ENCODE data around the gene SPNS3. TPM values are rescaled to one million over a fixed set of nuclear protein-coding genes. Genes with fewer than 3 reads are reported as not detected.

Gene SPNS3
- total and polyA plus RNA-seq, 2 experiments from 2014 or later, result not detected

- H3K9me3 ChIP-seq (ENCODE audit: low read depth), result no peaks in the 10 kb centered on the region
- no peak overlapping the region for H3K27ac ChIP-seq
- H3K27me3 ChIP-seq, result no peaks in the 10 kb centered on the region
- TF ChIP-seq CTCF (IDR thresholded peaks at IDR 0.05; ENCODE audit: low read depth, low read length), result no peak
- DNase-seq (ENCODE audit: low read depth in 1 of 2, low spot score in 1 of 2), result no peak
- no peak overlapping the region for H3K4me3 ChIP-seq
- H3K36me3 ChIP-seq, result no peaks in the 10 kb centered on the region
- H3K4me1 ChIP-seq (ENCODE audit: low read depth), result peaks cover 8% of the 10 kb centered on the region
Measured at GRCh38 chr17:4509401-4509800, 75.7 kb downstream of the SPNS3 start.

- TF ChIP-seq CTCF (IDR thresholded peaks at IDR 0.05; ENCODE audit: low read depth, low read length), result no peak
- H3K36me3 ChIP-seq, result no peaks in the 10 kb centered on the region
- DNase-seq (ENCODE audit: low read depth in 1 of 2, low spot score in 1 of 2), result no peak
- peaks cover 8% of the 10 kb centered on the region for H3K4me1 ChIP-seq (ENCODE audit: low read depth)
- H3K27me3 ChIP-seq, result no peaks in the 10 kb centered on the region
- no peak overlapping the region for H3K4me3 ChIP-seq
- H3K27ac ChIP-seq, result no peak overlapping the region
- H3K9me3 ChIP-seq (ENCODE audit: low read depth), result no peaks in the 10 kb centered on the region
Measured at GRCh38 chr17:4509923-4510617, 76.3 kb downstream of the SPNS3 start.

- peaks cover 8% of the 10 kb centered on the region for H3K4me1 ChIP-seq (ENCODE audit: low read depth)
- H3K9me3 ChIP-seq (ENCODE audit: low read depth), result no peaks in the 10 kb centered on the region
- no peak overlapping the region for H3K4me3 ChIP-seq
- TF ChIP-seq CTCF (IDR thresholded peaks at IDR 0.05; ENCODE audit: low read depth, low read length), result no peak
- H3K27ac ChIP-seq, result no peak overlapping the region
- H3K27me3 ChIP-seq, result no peaks in the 10 kb centered on the region
- no peaks in the 10 kb centered on the region for H3K36me3 ChIP-seq
- DNase-seq (ENCODE audit: low read depth in 1 of 2, low spot score in 1 of 2), result no peak
Measured at GRCh38 chr17:4510618-4510941, 76.8 kb downstream of the SPNS3 start.

GRCh38 chr17:4511199-4511932 is 77.6 kb downstream of the SPNS3 start:
- H3K9me3 ChIP-seq (ENCODE audit: low read depth), result no peaks in the 10 kb centered on the region
- H3K27me3 ChIP-seq, result no peaks in the 10 kb centered on the region
- no peak overlapping the region for H3K4me3 ChIP-seq
- DNase-seq (ENCODE audit: low read depth in 1 of 2, low spot score in 1 of 2), result no peak
- peaks cover 8% of the 10 kb centered on the region for H3K4me1 ChIP-seq (ENCODE audit: low read depth)
- no peak for TF ChIP-seq CTCF (IDR thresholded peaks at IDR 0.05; ENCODE audit: low read depth, low read length)
- no peaks in the 10 kb centered on the region for H3K36me3 ChIP-seq
- no peak overlapping the region for H3K27ac ChIP-seq

GRCh38 chr17:4512156-4513112 is 78.7 kb downstream of the SPNS3 start:
- H3K27me3 ChIP-seq, result no peaks in the 10 kb centered on the region
- DNase-seq (ENCODE audit: low read depth in 1 of 2, low spot score in 1 of 2), result no peak
- H3K4me1 ChIP-seq (ENCODE audit: low read depth), result peaks cover 8% of the 10 kb centered on the region
- TF ChIP-seq CTCF (IDR thresholded peaks at IDR 0.05; ENCODE audit: low read depth, low read length), result no peak
- no peaks in the 10 kb centered on the region for H3K9me3 ChIP-seq (ENCODE audit: low read depth)
- no peak overlapping the region for H3K27ac ChIP-seq
- no peaks in the 10 kb centered on the region for H3K36me3 ChIP-seq
- H3K4me3 ChIP-seq, result no peak overlapping the region

Measured in cardiac muscle cell (in vitro differentiated cells and primary cell).